ENCODE results near the gene SAG.

DNA sequence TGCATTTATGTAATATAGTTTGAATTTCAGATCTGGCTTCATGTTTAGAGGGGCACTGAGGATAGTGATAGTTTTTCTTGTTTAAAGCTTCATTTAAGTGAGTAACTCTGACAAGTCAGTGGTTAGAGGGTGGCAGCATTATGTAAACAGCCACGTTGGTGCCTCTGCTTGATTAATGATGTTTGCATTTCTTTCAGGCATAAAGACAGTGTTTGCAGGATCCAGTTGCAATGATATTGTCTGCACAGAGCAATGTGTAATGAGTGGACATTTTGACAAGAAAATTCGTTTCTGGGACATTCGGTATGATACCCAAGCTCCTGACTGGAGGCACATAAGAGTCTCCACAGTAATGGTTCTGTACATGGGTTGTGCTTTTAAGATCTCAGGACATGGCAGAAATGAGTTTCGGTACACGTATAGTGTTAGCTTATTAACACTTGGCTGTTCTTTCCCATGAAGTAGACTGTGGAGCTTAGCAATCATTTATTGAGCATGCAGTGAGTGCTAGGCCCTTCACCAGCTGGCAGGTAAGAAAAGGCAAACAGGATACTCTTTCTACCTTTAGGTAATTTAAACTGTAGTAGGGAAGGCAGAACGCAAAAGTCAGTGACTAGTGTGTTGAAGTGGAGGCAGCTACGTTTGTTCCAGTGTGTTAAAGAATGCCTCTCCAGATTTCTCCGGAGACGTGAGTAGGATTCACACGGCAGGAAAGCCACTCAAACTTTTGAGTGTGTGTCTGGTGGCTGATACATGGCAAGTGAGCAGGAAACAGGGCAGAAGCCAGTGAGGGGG, 17.4 kb upstream of the SAG start:
- no peak for TF ChIP-seq CTCF (IDR thresholded peaks at IDR 0.05)
- TF ChIP-seq POLR2A (IDR thresholded peaks at IDR 0.05): no peak

Measured in testis (tissue), 2 donors.